GM18861 (cell line): ENCODE results near the gene CYP4A11.
"Not testable (repeated sequence)": the region's sequence is repeated elsewhere in the genome, so short reads cannot be mapped to it uniquely, and the experiment has no call there.

Experiments used
- ATAC-seq: cut with Tn5 transposase; IDR thresholded peaks from one replicate; pipeline ENCODE4 v1.9.1; 2021; ENCODE audit not compliant: unreplicated experiment

Gene CYP4A11, protein sequence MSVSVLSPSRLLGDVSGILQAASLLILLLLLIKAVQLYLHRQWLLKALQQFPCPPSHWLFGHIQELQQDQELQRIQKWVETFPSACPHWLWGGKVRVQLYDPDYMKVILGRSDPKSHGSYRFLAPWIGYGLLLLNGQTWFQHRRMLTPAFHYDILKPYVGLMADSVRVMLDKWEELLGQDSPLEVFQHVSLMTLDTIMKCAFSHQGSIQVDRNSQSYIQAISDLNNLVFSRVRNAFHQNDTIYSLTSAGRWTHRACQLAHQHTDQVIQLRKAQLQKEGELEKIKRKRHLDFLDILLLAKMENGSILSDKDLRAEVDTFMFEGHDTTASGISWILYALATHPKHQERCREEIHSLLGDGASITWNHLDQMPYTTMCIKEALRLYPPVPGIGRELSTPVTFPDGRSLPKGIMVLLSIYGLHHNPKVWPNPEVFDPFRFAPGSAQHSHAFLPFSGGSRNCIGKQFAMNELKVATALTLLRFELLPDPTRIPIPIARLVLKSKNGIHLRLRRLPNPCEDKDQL

DNA sequence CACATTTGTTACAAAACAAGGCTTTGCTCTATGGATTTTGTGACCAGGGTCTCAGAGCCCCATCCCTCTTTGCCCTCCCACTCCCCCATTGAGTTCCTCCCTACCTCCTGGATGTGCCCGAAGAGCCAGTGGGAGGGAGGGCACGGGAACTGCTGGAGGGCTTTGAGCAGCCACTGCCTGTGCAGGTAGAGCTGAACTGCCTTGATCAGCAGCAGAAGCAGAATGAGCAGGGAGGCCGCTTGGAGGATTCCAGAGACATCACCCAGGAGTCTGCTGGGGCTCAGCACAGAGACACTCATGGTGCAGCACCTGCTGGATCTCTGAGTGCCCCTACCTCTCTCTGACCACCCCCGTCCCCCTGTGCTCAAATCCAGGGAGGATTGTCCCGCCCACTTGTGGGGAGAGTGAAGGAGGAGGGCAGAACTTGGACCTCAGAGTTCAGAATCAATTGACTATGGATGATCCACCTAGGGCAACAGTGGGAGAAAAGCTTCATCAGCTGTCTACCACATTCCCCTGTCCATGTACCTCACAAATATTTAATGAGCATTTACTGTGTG, at the start of gene CYP4A11:
CYP4A11 (minus strand) TSS at position 342 of the 560 bp plus-strand sequence; CDS start at position 299, 43 bp downstream.
- ATAC-seq: no peak

GRCh38 chr1:46990541-46990940, 49.3 kb upstream of the CYP4A11 start:
- ATAC-seq: not testable (repeated sequence)

GRCh38 chr1:46983830-46984586, 42.7 kb upstream of the CYP4A11 start:
- ATAC-seq: no peak

DNA sequence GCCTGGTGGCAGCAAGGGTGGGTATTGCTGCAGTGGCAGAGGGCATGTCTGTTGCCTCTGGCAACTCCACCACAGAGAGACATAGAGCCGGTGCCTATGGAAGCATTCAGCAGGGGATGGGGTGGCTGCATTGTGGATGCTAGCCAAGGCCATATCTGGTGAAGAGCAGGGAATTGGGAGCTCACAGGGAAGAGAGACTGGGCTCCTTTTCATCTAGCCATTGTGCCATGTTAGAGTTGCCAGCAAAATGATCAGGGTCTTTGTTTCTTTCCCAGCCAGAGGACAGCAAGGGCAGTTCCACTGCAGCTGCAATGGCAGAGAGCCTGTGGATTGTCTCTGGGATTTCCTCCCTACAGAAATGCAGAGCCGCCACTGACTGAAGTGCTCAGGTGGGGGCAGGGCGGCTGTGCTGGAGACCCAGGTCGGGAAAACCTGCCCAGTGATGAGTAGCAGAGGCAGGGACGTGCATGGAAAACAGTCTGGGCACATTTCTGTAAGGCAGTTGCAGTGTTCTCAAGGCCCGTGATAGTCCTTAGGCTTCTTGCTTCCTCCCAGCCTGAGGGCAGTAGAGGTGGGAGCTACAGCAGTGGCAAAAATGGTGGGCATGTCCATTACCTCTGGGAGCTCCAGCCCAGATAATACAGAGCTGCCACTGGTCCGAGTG, 42.0 kb upstream of the CYP4A11 start:
- ATAC-seq: no peak

DNA sequence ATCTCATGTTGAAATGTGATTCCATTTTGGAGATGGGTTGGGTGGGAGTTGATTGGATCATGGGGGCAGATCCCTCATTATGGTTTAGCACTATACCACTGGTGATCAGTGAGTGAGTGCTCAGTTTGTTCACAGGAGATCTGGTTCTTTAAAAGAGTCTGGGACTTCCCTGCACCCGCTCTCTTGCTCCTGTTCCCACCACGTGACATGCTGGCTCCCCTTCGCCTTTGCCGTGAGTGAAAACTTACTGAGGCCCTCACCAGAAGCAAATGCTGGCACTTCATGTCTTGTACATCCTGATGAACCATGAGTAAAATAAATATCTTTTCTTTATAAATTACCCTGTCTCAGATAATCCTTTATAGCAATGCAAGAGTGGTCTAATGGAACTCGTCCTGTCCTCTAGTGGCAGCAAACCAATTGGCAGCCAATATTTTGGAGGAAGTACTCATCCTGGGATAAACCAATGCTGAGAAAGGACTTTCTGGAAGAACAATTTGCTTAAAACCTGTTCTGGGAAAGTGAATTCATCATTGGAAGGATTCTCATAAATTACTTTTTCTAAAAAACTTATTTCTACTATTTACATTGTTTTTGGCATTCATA, 27.8 kb upstream of the CYP4A11 start:
- no peak for ATAC-seq

DNA sequence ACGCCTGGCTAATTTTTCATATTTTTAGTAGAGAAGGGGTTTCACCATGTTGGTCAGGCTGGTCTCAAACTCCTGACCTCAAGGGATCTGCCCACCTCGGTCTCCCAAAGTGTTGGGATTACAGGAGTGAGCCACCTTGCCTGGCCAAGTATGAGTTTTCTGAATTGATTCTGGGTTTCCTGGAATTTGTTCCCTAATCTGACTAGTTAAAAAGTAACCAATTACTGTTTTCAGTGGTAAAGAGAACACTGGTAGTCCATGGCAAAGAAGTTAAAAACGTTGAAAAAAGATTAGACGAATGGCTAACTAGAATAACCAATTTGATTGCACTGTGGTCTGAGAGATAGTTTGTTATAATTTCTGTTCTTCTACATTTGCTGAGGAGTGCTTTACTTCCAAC, 21.0 kb upstream of the CYP4A11 start:
- ATAC-seq: not testable (repeated sequence)

DNA sequence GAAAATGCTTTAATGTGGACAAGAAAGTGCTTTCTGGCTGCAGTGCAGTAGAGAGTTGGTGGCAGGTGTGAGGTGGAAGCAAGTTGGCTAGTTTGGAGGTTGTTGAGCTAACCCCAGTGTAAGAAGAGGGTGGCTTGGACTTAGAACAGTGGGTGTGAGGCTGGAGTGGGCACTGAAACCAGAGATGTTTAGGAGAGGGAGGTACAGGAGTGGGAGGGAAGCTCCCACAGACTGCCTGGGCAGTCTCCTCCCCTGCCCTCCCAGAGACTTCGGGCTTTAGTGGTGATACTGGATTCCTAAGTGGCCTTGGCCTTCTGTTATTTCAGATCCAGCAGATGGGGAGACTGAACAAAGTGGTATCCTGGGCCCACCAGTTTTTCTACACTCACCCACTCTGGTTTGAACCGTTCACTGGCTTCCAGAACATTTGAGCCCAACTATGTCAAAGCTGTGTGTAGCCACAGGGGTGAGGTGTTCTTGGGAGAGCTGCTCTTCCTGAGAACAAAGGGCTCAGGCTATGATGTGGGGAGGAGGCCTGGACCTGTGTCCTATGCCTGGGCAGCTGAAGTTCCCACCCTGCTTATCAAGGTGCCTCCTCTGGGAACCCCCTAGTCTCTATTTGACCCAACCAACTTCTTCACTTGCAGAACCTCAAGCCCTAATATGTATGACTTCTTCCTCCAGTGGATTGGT, 19.9 kb upstream of the CYP4A11 start:
- no peak for ATAC-seq

GRCh38 chr1:46960250-46960649, 19.0 kb upstream of the CYP4A11 start:
- no peak for ATAC-seq

GRCh38 chr1:46955116-46955515, 13.8 kb upstream of the CYP4A11 start:
- ATAC-seq: not testable (repeated sequence)

GRCh38 chr1:46953847-46954246, 12.6 kb upstream of the CYP4A11 start:
- not testable (repeated sequence) for ATAC-seq

DNA sequence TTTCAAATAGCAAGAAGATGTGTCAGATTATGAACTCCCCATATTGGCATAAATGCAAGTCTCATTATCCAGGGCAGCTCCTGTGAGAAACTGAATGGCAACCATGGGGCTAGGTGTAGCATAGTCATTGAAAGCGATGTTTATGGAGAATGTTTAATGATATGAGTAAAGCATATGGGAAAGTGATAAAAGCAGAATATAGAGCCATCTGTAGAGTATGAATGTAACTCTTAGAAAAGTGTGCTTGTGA, 8.1 kb upstream of the CYP4A11 start:
- not testable (repeated sequence) for ATAC-seq

DNA sequence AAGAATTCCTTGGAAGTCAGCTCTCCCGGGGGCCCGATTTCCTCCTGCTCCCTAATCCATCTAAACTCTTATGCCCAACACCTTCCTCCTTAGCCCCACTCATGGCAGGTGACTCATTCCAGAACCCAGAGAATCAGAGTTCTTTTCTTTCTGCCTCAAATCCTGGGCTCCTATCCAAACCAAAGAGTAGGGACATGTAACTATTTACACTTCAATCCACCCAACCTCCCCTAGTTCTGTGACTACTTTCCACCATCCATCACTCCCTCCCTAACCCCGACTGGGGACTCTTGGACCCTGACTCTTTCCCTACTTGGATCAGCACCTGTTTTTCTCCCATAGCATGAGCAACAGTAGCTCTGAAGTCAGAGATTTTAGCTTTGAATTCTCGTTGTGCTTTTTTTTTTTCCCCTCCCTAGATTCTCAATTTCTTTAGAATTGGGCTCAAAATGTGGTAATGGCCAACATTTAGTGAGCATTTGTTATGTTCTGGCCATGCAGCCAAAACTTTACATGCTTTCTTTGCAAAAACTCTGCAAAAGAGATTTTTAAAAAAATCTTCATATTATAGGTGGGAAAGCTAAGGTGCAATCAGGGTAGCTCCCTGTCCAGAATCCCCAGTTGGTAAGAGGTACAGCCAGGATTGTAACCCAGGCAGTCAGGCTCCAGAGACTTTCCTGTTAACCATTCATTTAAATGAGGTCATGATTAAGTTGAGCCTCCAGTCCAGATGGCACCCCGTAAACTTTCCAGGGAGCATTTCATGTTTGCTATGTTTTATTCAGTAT, 7.5 kb upstream of the CYP4A11 start:
- ATAC-seq: no peak

GRCh38 chr1:46947706-46948105, 6.4 kb upstream of the CYP4A11 start:
- ATAC-seq: not testable (repeated sequence)

- ATAC-seq: no peak
These were observed 810 bp upstream of the CYP4A11 start for GRCh38 chr1:46942086-46942485.

DNA sequence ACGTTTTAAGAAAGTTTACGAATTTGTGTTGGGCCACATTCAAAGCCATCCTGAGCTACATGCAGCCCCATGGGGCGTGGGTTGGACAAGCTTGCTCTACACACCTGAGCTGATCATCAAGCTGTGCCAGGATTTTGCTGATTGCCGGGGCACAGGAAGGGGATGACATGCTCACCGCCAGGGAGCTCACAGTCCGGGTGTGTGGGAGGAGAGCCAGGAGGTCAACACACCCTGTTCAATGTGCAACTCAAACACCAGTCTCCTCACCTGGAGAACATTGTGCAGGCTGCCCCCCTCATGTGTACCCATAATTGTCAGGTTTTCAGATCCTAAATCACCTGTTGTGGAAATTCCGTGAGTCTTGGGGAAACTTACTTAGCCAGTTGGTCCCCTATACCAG, 969 bp downstream of the CYP4A11 start:
- ATAC-seq: no peak

- no peak for ATAC-seq
These were observed 4.0 kb downstream of the CYP4A11 start for GRCh38 chr1:46937270-46937669.

DNA sequence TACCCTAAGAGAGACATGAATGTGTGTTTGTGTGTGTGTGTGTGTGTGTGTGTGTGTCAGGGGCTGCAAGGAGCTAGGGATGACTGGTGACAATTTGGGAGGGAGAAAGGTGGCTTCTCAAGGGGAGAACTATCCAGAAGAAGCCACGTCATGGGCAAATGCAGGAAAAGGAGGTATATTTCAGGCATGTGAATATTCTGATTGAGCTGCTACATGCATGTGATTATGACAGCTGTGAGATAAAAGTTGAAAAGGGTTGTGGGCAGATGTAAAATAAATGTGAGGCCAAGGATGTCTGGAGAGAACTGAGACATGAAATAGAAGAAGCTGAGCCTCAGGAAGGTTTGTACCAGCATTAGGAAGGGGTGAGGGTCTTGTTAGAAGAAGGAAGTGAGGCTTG, 4.5 kb downstream of the CYP4A11 start:
- no peak for ATAC-seq

DNA sequence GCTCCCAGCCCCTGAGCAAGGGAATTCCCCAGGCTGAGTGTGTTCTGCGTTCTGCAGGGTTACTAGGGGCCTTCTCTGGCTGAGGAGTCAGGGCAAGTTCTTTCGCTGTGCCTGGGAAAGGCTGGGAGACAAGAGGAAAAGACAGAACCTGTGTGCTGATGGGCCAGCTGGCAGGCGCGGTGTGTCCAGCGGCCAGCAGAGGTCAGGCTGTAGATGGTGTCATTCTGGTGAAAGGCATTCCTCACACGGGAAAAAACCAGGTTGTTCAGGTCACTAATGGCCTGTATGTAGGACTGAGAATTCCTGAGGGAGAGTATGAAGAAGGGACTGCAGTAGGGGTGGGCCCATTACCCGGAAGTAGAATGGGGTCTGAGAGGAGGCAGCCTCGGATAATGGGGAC, 6.4 kb downstream of the CYP4A11 start:
- not testable (repeated sequence) for ATAC-seq

- not testable (repeated sequence) for ATAC-seq
These were observed 9.3 kb downstream of the CYP4A11 start for GRCh38 chr1:46932020-46932419.

DNA sequence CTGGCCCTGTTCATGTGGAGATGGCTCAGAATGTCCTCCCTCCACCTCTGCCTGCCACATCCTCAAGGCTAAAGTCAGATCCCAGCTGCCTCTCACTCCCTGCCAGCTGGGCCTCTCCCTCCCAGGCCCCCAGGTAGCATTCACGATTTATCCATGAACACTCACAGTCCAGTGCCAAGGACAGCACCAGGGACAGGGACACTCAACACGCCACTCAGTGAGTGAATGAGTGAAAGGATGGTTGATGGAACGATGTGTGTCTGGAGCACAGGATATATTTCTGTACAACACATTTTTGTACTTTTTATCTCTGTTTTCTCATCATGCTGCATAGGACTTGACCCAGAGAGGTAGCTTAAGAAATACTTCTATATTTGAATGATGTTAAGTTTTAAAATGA, 10.1 kb downstream of the CYP4A11 start:
- no peak for ATAC-seq
